Right kidney (tissue), 9 donors: ENCODE results near the gene SHQ1.

Experiments
- DNase-seq: peaks from one replicate; pipeline ENCODE4 v3.0.0-alpha.2; 2016
- long read RNA-seq, 8 donors: transcript quantifications; one replicate each; lab custom pipeline, GENCODE V29; 2026

SHQ1 gene
- long read RNA-seq, donor 1, transcript SHQ1-201 (11 exons, 2,879 nt): major isoform, 8 of 15 reads
- long read RNA-seq, donor 1, partial matches to known transcripts: 7 of 15 reads
- long read RNA-seq, donor 1, other reads (novel, unspliced or antisense): 0 of 15 reads
- long read RNA-seq, donor 2, transcript SHQ1-201 (11 exons, 2,879 nt): major isoform, 5 of 5 reads
- long read RNA-seq, donor 2, partial matches to known transcripts: 0 of 5 reads
- long read RNA-seq, donor 2, other reads (novel, unspliced or antisense): 0 of 5 reads
- long read RNA-seq, donor 3, partial matches to known transcripts: 0 of 2 reads
- long read RNA-seq, donor 3, other reads (novel, unspliced or antisense): 0 of 2 reads
- long read RNA-seq, donor 4, partial matches to known transcripts: 0 of 2 reads
- long read RNA-seq, donor 4, other reads (novel, unspliced or antisense): 0 of 2 reads
- long read RNA-seq, donor 5, transcript SHQ1-201 (11 exons, 2,879 nt): major isoform, 5 of 5 reads
- long read RNA-seq, donor 5, partial matches to known transcripts: 0 of 5 reads
- long read RNA-seq, donor 5, other reads (novel, unspliced or antisense): 0 of 5 reads
- long read RNA-seq, donor 6, transcript SHQ1-201 (11 exons, 2,879 nt): major isoform, 9 of 9 reads
- long read RNA-seq, donor 6, partial matches to known transcripts: 0 of 9 reads
- long read RNA-seq, donor 6, other reads (novel, unspliced or antisense): 0 of 9 reads
- long read RNA-seq, donor 7, partial matches to known transcripts: 0 of 1 reads
- long read RNA-seq, donor 7, other reads (novel, unspliced or antisense): 0 of 1 reads
- long read RNA-seq, donor 8, transcript SHQ1-201 (11 exons, 2,879 nt): major isoform, 9 of 9 reads
- long read RNA-seq, donor 8, partial matches to known transcripts: 0 of 9 reads
- long read RNA-seq, donor 8, other reads (novel, unspliced or antisense): 0 of 9 reads

DNA sequence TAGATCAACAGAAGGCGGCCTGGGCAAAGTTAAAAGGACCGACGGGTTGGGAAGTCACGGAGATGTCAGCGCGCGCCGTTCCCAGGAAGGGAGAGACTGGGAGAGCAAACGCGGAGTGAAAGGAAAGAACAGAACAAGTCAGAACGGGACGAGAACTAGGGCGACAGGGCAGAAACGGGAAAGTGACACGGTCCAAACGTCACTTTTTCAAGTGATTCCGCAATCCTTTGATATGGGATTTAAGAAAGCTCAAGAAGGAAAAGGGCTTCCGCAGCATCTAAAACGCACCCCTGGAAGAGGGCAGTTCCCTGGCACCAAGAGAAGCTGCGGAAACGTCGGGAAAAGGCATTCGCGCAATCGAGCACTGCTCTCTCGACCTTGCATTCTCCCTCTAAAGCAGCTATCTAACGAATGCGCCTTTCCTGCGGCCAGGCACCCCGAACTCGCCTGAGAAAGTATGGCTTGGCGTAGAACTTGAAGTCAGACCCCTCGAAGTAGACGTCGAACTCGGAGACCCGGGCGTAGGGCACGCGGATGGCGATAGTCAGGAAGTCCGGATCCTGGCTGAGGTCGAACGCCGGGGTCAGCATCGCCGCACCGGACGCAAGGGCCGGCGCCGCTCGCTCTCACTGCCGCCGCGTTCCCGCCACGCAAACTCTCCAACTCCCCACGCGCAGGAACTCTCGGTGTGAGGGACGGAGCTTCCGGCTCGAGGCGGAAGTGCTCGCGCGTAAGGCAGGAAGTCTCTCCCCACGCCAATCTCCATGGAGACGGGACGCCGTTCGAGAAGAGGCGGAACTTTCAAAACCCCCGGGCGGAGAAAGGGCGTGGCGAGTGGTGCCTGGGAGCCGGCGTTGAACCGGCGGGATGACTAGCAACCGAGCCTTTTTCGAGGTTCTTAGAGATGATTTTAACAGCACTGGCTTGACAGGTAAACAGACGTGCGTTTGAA lies at the start of gene SHQ1:
TSS of gene SHQ1 (minus strand) at position 695 of the 952 bp plus-strand sequence. CDS start at position 590, 105 bp downstream.
- DNase-seq: peak; percentile 89

DNA sequence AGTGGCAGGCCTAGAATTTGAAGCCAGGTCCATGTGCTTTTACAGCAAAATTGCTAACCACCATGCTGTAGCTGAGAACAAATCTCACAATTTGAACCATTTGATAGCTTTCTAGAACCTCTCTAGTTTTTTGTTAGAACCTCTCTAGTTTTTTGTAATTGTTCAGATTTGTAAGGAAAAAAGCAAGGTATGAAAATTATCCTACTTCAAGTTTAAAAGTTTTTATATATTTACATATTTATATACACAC lies 49.4 kb upstream of the SHQ1 start:
- DNase-seq: no peak

DNA sequence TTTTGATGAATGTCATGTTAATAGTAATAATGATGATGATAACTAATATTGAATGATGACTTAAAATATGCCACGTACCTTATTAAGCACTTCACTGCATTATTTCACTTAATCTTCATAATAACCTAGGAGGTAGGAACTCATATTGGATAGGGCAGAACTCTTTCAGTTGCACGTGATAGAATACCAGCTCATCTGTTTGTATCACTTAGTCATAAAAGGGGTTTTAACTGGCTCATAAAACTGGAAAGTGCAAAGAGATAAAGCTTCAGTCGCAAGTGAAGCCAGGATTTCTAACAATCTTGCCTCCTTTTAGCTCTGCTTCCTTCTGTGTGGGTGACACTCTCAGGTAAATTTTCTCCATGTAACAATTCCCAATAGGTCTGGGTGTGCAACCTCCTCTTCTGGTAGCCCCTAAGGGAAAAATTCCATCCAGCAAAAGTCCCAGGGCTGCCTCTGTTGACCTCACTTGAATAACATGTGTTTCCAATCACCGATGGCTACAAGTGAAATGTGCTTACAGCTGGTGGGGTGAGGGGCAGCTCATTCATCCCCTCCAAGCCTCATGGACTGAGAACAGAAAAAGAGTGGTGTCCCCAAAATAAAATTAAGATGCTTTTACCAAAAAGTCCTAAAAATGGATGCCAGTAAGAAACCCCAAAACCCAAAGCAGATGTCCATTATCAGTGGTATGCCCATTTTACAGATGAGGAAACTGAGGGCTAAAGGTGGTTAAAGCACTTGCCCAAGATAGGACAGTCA lies 48.9 kb upstream of the SHQ1 start:
- no peak for DNase-seq

DNA sequence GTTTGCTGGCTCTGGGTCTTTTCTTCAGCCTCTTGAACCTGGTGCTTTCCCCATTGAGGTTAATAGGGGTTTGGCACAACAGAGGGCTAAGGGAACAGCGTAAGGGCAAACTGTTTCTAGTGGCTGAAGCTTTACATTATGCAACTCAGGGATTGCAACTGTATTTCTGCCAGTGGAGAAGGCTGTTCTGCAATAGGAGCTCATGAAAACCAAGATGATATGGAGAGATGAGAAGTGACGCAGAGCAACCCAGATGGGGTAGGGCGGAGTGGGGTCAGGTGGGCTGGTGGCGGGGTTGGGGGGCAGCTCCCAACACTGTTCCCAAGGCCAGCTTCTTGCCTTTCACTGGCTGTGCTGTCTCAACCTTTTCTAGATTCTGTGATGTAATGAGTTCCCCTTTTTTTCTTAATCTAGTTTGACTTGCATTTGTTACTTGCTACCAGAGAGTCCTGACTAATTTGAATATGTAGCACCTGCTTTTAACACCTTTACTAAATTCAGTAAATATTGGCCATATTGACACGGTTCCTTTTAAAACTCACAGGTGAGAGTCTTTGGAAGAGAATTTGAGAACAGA lies 46.8 kb upstream of the SHQ1 start:
- no peak for DNase-seq

DNA sequence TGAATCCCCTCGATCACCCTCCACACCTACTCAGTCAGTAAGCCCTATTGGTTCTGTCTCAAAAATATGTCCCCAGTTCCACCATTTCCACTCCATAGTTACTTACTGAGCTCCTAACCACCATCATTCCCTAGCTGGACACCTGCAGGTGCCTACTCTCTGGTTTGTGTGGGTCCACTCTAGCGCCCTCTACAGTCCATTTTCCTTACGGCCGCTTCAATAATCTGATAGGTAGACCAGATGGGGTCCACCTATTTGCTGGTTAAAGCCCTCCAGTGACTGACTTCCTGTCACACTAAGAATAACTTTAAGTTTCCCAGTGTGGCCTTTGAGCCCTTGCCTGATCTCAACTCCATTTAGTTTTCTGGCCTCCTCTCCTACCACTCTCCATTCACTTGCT lies 44.6 kb upstream of the SHQ1 start:
- DNase-seq: no peak

DNA sequence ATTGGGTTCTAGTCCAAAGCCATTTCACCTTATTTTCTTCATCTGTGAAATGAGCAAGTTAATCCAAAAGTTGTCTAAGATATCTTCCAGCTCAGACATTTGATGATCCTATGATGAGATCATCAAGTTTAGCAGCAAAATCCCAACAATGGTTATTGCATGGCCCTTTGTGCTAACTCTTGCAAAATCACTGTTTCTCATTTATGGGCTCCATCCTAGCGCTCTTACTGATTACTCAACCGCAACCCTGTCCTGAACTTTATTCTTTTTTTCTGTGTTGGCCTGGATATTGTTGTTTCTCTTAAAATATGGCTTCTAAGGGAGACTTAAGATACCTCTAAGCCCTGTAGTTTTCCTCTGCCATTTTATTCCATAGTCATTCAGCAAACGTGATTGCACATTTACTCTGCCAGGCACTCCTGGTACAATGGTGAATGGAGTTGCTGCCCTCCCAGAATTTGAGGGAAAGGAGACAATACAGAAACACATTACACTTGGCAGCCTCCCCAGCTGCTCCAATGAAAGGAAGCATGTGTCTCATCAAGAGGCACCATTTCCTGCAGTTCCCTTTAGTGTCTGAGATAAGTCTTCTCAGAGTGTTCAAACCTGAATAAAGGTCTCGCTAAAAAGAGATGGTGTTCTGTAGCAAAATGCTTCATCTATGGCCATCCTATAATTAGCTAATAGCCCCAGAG lies 44.0 kb upstream of the SHQ1 start:
- no peak for DNase-seq

DNA sequence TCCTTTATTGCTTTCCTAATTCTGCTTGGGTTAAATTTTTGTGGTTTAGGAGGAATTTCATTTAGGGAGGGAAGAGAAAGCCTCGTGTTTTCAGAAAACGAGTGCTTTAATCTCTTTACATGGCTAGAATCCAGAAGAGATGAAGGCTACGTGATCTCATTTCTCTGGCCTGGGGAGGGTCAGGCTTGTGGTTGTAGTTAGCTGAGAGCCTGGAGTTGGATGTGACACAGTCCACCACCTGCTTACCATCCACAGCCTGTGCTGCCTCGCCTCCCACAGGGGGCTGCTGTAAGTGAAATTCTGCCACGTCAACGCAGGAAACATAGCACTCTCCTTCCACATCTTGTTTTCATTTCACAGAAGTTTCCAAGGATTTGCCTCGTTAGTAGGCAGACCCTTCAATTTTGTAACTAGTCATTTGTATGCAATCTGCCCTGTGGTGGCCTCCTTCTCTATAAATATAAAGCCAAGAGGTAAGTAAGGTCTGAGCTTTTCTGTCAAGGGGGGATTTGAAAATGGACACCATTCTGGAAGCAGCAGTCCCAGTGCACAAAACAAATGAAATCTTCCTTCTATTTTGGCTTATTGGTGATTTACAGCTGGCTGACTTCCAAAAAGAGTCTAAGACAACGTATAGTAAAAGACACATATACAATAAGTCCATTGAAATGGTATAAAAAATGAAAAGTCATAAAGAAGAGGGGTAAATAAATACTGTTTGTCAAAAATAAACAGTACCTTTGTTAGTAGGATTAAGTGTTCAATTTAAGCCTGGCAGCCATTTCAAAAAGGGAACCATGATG lies 43.0 kb upstream of the SHQ1 start:
- DNase-seq: peak; percentile 59

DNA sequence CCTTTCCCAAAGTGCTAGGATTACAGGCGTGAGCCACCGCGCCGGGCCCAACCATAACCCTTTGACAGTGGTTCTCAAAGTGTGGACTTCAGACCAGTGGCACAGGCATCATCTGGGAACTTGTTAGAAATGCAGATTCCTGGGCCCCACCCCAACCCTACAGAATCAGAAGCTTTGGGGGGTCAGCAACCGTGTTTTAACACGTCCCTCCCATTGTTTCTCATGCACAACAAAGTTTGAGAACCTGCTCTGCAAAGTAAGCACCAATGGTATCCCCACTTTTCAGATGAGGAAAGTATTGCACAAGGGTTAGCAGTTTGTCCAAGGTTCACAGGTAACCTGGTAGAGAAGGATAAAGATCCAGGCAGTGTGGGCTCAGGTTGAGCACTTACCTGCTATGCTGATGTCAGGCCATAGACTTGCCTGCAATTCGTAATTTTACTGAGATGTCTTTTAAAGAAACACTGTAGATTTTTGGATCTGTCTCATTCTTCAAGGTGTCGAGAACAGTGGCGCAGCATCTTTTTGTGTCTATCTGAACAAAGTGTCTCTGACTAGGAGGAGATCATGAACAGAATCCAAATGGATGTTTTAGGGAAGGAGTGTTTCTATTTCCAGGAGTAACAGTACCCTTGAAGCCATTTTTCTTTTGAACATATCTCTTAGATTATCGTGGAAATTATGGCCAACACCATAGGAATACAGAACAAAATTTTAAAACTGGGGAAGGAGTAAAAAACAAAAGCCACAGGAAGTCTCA lies 42.1 kb upstream of the SHQ1 start:
- peak; percentile 31 for DNase-seq

DNA sequence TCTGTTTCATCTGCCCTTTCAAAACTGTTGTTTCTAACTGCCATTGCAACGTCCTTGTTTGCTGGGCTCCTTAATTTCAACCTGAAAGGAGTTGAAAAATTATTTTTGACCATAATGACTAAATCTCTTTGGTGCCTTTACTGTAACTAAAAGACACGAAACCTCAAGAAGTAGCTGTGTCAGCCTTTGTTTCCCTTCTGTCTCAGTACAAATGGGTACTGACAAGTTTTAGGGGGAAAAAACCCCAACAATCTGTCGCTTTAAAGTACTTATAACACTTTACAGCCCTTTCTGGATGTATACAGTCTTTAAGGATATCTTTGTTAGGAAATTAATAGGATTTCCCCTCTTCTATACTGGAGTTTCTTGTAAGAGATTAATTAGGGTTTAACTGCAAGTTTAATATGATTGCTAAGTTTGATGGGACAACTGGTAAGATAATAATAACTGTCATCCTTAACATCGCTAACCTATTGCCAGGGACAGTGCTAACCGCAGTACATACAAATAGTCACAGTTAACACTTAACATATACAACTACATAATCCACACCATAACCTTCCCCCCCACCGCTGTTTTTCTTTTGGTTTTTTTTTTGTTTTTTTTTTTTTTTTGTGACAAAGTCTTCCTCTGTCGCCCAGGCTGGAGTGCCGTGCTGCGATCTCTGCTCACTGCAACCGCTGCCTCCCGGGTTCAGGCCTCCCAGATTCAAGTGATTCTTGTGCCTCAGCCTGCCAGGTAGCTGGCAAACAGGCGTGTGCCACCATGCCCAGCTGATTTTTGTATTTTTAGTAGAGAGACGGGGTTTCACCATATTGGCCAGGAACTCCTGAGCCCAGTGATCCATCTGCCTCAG lies 41.3 kb upstream of the SHQ1 start:
- DNase-seq: no peak

DNA sequence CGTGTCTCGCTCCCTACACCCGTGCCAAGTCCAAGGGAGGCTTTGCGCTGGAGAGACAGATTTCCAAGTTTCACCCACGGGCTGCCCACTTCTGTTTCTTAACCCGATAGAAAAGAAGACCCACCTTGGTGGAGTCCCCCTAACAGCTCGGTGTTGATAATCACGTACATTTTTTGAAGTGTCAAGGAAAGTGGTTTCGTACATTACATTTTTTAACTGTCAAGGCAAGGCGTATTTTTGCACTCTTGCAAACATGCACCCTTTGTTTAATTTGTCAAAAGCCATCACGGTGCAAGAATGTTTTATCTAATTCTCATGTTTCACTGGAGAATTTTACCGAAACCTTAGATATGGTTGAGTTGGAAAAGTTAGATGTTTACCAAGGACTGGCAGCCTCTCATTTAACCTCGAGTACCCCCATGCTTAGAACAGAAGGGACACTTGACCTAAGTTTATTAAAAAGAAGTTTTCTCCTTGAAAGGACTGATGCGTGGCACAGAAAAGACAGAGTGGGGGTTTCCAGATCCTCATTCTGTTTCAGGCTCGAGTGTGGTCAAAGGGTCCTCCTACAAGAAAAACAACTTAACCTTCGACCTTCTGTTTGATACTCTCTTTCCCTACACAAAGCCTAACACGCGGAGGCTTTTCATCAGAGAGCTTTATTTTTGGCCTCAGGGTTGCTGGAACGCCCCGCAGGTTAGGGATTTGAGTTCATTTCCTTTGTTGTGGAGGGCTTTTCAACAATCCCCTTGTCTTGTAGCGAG lies 40.5 kb upstream of the SHQ1 start:
- DNase-seq: peak; percentile 68

DNA sequence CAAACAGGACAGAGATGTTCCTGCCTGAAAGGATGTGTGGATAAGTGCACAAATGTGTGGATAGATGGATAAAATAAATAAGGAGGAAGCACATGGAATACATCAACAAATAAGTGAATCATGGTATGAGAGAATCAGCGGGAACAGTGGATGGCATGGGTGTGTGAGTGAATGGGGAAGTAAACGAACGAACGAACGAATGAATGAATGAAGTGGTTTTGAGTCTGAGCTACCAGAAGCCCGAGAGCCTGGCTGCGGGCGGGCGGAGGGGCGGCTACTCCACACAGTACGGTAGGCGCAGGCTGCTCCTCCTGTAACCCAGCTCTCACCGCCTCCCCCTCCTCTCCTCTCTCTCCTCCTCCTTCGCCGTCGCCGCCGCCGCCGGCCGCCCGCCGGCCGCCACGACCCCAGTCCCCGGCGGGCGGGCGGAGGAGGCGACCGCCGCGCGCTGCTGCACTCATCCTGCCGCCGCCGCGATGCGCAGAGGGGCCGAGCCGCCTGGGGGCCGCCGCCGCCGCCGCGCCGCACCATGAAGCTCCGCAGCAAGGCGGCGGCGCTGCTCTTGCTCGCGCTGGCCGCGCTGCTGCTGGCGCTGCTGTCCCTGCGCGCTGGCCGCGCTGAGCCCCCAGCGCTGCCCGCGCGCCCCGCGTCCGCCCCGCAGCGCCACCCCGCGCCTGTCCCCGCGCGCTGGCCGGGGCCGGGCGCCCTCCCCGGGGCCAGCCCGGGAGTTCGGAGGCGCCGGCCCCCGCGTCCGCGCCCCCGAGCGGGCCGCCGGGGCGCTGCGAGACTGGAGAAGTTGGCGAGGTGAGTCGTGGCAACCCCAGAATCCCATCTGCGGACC lies 39.7 kb upstream of the SHQ1 start, which contains the start of gene GXYLT2:
TSS of gene GXYLT2 (plus strand) at position 342 of the 841 bp plus-strand sequence. CDS start at position 530, 188 bp downstream.
- peak; percentile 72 for DNase-seq

DNA sequence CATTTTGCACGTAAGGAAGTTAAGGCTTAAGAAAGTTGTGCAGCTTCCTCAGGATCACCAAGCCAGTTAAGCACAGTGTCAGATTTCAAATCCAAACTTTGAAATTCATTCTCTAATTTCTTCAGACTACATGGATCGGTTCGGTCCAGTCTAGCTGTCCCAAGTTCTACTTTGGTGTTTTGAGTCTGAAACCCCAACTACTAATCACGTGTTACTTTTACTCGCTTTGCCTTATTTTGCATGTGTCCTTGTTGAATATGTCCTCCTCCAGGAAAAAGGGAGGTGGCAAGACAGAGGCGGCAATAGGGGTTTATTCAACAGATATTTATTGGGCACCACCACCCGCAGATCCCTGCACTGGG lies 39.1 kb upstream of the SHQ1 start:
- DNase-seq: no peak

DNA sequence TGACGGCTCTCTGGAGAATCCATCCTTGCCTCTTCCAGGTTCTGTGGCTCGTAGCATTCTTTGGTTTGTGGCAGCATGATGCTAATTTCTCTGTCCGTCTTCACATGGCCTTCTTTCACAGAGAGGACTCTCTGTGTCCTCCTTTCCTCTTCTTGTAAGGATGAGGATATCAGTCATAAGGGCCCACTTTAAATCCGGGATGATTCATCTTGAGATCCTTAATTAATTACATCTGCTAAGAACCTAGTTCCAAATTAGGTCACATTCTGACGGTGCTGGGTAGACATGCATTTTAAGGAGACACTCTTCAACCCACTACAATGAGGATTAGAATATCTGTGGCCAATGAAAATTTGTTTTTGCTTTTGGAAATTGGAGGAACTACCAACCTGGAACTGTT lies 23.9 kb upstream of the SHQ1 start:
- no peak for DNase-seq

DNA sequence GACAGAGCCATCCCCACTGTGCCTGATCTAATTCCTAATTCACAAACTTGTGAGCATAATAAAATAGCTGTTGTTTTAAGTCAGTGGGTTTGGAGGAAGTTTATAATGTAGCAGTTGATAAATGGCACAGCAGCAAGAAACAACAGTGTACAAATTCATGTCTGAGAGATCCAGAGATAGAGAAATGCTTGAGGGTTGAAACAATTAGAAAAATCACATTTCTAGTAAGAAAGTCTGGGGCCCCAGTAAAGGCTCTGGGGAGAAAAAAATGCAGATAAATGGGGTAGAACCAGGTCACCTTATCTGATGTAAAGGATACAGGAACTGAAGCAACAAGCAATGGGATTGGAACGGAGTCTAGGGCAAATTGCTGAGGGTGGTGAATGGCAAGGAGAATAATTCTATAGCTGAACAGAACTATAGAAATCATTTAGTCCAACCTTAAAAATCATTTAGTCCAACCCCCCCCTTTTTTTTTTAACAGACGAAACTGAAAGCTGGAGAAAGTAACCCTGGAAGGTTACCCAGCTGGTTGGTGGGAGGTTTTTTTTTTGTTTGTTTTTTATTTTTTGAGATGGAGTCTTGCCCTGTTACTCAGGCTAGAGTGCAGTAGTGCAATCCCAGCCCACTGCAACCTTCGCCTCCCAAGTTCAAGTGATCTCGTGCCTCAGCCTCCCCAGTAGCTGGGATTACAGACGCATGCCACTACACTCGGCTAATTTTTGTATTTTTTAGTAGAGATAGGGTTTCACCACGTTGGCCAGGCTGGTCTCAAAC lies 14.3 kb upstream of the SHQ1 start:
- DNase-seq: no peak

DNA sequence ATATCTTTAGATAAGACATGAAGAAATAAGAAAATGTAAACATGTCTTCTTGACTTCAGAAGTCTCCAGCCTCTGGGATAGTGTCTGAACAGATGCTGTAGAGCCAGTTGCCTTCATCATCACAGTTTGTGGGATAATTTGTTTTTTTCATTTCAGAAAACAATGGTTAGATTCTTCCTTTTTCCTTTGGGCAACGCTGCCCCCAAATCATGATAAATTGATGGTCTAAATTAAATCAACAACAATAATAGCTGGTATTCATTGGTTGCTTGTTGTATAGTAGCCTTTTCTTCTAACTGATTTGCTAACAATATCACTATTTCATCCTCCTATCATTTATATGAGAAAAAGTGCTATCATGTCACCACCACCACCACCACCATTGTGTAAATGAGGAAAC lies 12.6 kb upstream of the SHQ1 start:
- no peak for DNase-seq
